ENCODE results near the gene PLA2R1. TPM values are rescaled to one million over a fixed set of nuclear protein-coding genes. Genes with fewer than 3 reads are reported as not detected.
"Not testable (repeated sequence)": the region's sequence is repeated elsewhere in the genome, so short reads cannot be mapped to it uniquely, and the experiment has no call there.

PLA2R1 gene
- total RNA-seq, 1 experiment from 2014 or later = 8.4 TPM

DNA sequence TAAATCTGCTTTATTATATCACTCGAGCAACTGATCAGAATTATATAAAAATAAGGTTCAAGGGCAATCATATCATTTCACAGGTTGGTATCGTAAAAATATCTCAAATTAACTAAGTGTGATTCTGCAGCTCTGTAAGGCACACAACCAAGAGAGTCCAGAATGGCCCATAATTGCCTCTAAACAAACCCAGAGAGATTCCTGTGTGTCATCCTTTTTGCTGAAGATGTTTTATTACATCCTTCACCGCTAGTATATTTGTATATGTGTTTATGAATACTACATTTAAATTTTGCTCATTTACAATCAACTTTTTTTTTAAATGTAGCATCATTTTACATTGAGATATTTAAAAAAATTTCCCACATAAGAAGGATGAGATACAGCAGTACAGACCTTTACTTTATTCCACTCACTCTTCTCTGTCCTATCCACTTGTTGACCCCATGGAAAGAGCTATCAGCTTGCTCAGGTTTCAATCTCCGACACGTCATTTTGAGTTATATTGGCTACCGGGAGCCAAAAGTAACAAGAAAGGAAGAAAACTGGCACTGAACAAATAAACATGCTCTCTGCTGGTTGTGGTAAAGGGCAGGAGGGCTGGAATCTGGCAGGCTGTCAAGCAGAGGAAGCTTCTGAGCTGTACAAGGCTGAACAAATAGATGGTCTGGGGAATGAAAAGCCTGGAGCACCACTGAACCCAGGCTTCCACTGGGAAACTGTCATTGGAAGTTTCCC, 23.1 kb downstream of the PLA2R1 start:
- no TSS peak for BruUV-seq (replicated peaks)
- DNase-seq (ENCODE audit: unreplicated experiment) = peak; percentile 95
- CTCF ChIA-PET = interaction anchor here (0.6 to 0.7 kb wide), 2 partner anchors 163 to 1322 kb away, joined by 3 to 4 read pairs; no protein-coding TSS in a partner anchor
- POLR2A ChIA-PET = no interaction called here
- Mint-ChIP-seq H3K27ac (ENCODE audit: low read depth, unreplicated experiment) (no peak overlapping the region), H3K4me3 (ENCODE audit: unreplicated experiment) (no peak overlapping the region), H3K9me3 (ENCODE audit: unreplicated experiment) (no peaks in the 10 kb centered on the region), H3K27me3 (ENCODE audit: insufficient read depth, unreplicated experiment) (no peaks in the 10 kb centered on the region), H3K4me1 (ENCODE audit: insufficient read depth, unreplicated experiment) (peaks cover 30% of the 10 kb centered on the region), H3K36me3 (ENCODE audit: insufficient read depth, unreplicated experiment) (peaks cover 14% of the 10 kb centered on the region)
- TF ChIP-seq, protein P1, sequence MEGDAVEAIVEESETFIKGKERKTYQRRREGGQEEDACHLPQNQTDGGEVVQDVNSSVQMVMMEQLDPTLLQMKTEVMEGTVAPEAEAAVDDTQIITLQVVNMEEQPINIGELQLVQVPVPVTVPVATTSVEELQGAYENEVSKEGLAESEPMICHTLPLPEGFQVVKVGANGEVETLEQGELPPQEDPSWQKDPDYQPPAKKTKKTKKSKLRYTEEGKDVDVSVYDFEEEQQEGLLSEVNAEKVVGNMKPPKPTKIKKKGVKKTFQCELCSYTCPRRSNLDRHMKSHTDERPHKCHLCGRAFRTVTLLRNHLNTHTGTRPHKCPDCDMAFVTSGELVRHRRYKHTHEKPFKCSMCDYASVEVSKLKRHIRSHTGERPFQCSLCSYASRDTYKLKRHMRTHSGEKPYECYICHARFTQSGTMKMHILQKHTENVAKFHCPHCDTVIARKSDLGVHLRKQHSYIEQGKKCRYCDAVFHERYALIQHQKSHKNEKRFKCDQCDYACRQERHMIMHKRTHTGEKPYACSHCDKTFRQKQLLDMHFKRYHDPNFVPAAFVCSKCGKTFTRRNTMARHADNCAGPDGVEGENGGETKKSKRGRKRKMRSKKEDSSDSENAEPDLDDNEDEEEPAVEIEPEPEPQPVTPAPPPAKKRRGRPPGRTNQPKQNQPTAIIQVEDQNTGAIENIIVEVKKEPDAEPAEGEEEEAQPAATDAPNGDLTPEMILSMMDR (IDR thresholded peaks at IDR 0.05; ENCODE audit: unreplicated experiment) = no peak
- intact Hi-C loops (cut with micrococcal nuclease) = no loop called here

DNA sequence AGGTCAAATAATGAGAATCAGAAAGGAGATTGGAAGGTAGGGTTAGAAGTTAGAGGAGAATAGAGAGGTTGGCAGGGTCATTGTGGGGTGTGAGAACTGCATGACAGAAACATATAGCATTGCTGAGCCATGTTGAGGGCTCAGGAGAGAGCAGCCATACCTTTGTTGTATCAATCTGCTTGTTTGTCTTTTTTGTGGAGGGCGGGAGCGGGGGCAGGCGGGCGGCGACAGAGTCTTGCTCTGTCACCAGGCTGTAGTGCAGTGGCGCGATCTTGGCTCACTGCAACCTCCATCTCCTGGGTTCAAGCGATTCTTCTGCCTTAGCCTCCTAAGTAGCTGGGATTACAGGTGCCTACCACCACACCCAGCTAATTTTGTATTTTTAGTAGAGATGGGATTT, 23.8 kb downstream of the PLA2R1 start:
- CTCF ChIA-PET; H3K27me3 Mint-ChIP-seq (ENCODE audit: insufficient read depth, unreplicated experiment); intact Hi-C loops (cut with micrococcal nuclease); H3K27ac Mint-ChIP-seq (ENCODE audit: low read depth, unreplicated experiment); BruUV-seq (replicated peaks); H3K9me3 Mint-ChIP-seq (ENCODE audit: unreplicated experiment); DNase-seq (ENCODE audit: unreplicated experiment); H3K4me3 Mint-ChIP-seq (ENCODE audit: unreplicated experiment); POLR2A ChIA-PET: not testable (repeated sequence)
- peaks cover 35% of the 10 kb centered on the region for H3K4me1 Mint-ChIP-seq (ENCODE audit: insufficient read depth, unreplicated experiment)
- peaks cover 11% of the 10 kb centered on the region for H3K36me3 Mint-ChIP-seq (ENCODE audit: insufficient read depth, unreplicated experiment)

DNA sequence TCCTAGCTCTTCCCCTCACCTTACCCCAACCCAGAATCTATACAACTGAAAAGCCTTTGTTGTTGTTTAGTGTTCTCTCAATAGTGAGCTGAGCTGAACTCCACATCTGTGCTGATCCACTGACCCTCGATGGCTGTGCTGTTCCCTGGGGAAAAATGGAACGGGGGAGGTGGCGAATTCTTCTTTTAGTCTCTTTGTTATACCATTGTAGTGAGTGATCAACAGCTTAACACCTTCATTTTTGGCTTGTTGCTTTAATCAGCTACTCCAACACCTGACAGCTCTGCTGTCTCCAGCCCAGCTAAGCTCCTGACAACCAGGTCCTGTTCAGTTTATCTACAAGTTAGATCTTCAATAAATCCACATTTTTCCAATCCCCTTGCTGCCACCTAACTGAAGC, 25.7 kb downstream of the PLA2R1 start:
- no peak overlapping the region for H3K27ac Mint-ChIP-seq (ENCODE audit: low read depth, unreplicated experiment)
- CTCF ChIA-PET = interaction anchor here (0.6 to 1.2 kb wide), 4 partner anchors 17 to 192 kb away, joined by 3 to 5 read pairs (median 4); no protein-coding TSS in a partner anchor

DNA sequence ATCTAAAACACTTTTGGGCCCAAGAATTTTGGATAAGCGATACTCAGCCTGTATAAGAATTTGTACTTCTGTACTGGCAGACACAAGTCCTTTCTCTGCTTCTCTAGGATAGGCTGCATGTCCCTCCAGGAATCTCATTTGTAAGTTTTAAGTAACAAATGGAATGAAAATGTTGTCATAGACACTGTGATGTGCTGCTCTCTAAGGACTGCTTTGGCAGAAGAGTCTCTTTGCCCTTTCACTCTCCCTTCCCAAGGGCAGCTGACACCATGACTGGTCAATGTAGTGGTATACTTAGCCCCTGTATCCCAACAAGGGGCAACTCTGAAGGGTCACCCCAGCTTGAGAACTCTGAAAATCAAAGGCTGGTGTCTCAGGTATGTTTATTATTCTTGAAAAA, 27.3 kb downstream of the PLA2R1 start:
- H3K27ac Mint-ChIP-seq (ENCODE audit: low read depth, unreplicated experiment) = no peak overlapping the region
- intact Hi-C loops (cut with micrococcal nuclease) = no loop called here
- no TSS peak for BruUV-seq (replicated peaks)
- H3K27me3 Mint-ChIP-seq (ENCODE audit: insufficient read depth, unreplicated experiment) = no peaks in the 10 kb centered on the region
- H3K9me3 Mint-ChIP-seq (ENCODE audit: unreplicated experiment) = no peaks in the 10 kb centered on the region
- H3K36me3 Mint-ChIP-seq (ENCODE audit: insufficient read depth, unreplicated experiment) = peaks cover 5% of the 10 kb centered on the region
- TF ChIP-seq, protein P1 (IDR thresholded peaks at IDR 0.05; ENCODE audit: unreplicated experiment) = no peak
- POLR2A ChIA-PET = no interaction called here
- CTCF ChIA-PET = no interaction called here
- H3K4me3 Mint-ChIP-seq (ENCODE audit: unreplicated experiment) = no peak overlapping the region
- H3K4me1 Mint-ChIP-seq (ENCODE audit: insufficient read depth, unreplicated experiment) = peaks cover 25% of the 10 kb centered on the region
- DNase-seq (ENCODE audit: unreplicated experiment) = no peak

More for the DNA sequence above, 25.7 kb downstream of the PLA2R1 start:
- Mint-ChIP-seq H3K9me3 (ENCODE audit: unreplicated experiment) (no peaks in the 10 kb centered on the region), H3K36me3 (ENCODE audit: insufficient read depth, unreplicated experiment) (peaks cover 9% of the 10 kb centered on the region), H3K27me3 (ENCODE audit: insufficient read depth, unreplicated experiment) (no peaks in the 10 kb centered on the region), H3K4me1 (ENCODE audit: insufficient read depth, unreplicated experiment) (peaks cover 30% of the 10 kb centered on the region), H3K4me3 (ENCODE audit: unreplicated experiment) (no peak overlapping the region)
- TF ChIP-seq, protein P1 (IDR thresholded peaks at IDR 0.05; ENCODE audit: unreplicated experiment) = no peak
- POLR2A ChIA-PET = interaction anchor here (0.6 kb wide), 1 partner anchor 75 kb away, joined by 3 read pairs; no protein-coding TSS in a partner anchor
- no TSS peak for BruUV-seq (replicated peaks)
- intact Hi-C loops (cut with micrococcal nuclease) = no loop called here
- DNase-seq (ENCODE audit: unreplicated experiment) = no peak

Measured in MCF 10A (cell line).